Colonic mucosa (tissue), 4 donors: ENCODE results near the gene CLDN2. TPM values are rescaled to one million over a fixed set of nuclear protein-coding genes. Genes with fewer than 3 reads are reported as not detected.

Experiments
- DNase-seq: peaks from one replicate; pipeline ENCODE4 v3.0.0-alpha.2; 2020
- H3K27ac ChIP-seq: fragments of 200-600 bp; one replicate; pipeline ENCODE4 v1.8.0; 2021
- H3K27me3 ChIP-seq: fragments of 200-600 bp; one replicate; pipeline ENCODE4 v1.8.0; 2021
- H3K36me3 ChIP-seq: fragments of 200-600 bp; one replicate; pipeline ENCODE4 v1.8.0; 2021
- H3K4me1 ChIP-seq: fragments of 200-600 bp; one replicate; pipeline ENCODE4 v1.8.0; 2021; ENCODE audit warnings: mild to moderate bottlenecking
- H3K4me3 ChIP-seq: fragments of 200-600 bp; one replicate; pipeline ENCODE4 v1.8.0; 2021
- H3K9ac ChIP-seq, 2 donors: one replicate each; pipeline ENCODE4 v1.7.0; 2013; ENCODE audit warnings: control low read depth in 2 of 2, low read depth in 2 of 2, low read length in 2 of 2
- H3K9me3 ChIP-seq: fragments of 200-600 bp; one replicate; pipeline ENCODE4 v1.8.0; 2021
- CTCF ChIP-seq: fragments of 200-600 bp; IDR thresholded peaks from one replicate; pipeline ENCODE4 v1.8.0; 2022; ENCODE audit warnings: antibody characterized with exemption, mild to moderate bottlenecking
- intact Hi-C: fragments of 100-400 bp; cut with DNase I; formaldehyde crosslinking; loops from one replicate; pipeline ENCODE4 v1.14.1; 2022
- total RNA-seq, 2 donors: library from RNA; stranded (reverse); fragmentation: NEBNext Ultra II Directional in 1 of 2; extraction: Animal tissue kit (Norgen Biotek cat#: 25700) in 1 of 2; gene quantifications; one replicate each; pipeline ENCODE4 v1.2.1, GENCODE V29; 2021
- donor health status: healthy.
- donor health status: DM: no; HTN: no; CAD: no.
- donor health status: DM: no; HTN: no; CAD: no.

CLDN2 gene
- total RNA-seq, 2 donors from 2014 or later = 0.58 to 1.9 TPM

DNA sequence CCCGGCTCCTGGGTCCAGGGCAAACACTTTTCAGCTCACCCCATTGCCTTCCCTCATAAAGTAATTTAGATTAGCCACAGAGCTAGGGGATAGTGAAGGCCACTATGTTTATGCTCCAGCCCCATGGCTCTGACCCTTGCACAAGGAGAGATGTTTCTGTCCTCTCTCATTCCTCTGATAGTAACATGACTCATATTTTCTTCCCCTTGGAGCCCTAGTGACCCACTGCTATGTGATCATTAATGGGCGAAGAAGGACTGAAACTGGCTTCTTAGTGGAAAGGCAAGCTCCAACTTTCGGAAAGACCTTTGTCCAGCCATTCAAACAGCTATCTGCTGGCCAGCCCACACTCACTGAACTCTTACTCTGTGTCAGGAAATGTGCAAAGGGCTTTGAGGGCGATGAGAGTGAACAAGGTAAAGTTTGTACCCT is 12.3 kb downstream of the CLDN2 start:
- H3K4me1 ChIP-seq = peaks cover 3% of the 10 kb centered on the region
- no peaks in the 10 kb centered on the region for H3K9me3 ChIP-seq
- no peak overlapping the region for H3K27ac ChIP-seq
- H3K4me3 ChIP-seq = no peak overlapping the region
- H3K27me3 ChIP-seq = no peaks in the 10 kb centered on the region
- intact Hi-C loops = no loop called here
- no peak for DNase-seq
- H3K36me3 ChIP-seq = no peaks in the 10 kb centered on the region
- no peak for TF ChIP-seq CTCF
- H3K9ac ChIP-seq = no peak overlapping the region

DNA sequence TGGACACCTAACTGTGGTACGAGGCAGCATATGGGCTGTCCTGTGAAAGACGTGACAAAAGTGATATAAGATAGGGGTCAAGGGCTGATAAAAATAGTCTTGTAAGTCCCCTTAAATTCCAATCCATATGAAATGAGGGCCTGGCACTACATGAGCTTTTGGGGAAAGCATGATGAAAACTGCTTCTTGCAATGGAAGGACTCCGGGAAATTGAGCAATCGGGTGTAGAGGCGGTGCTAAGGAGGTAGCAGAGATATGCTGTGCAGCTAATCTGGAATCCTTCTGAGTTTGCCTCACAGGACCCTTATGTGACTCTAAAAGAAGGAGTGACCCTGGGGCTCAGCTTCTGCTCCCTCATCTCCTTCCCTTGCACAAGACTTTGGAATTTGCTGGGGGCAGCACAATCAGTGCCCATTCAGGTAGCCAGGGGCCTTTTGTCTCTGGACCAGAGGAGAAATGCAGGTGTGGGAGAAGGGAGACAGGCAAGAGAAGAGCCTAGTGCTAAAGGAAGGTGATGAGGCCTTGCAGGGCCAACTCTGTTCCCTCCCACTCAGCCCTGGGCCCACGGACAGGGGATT is 12.8 kb downstream of the CLDN2 start:
- Histone ChIP-seq H3K9ac (no peak overlapping the region), H3K4me1 (peaks cover 3% of the 10 kb centered on the region), H3K36me3 (no peaks in the 10 kb centered on the region), H3K27me3 (no peaks in the 10 kb centered on the region), H3K4me3 (no peak overlapping the region), H3K9me3 (no peaks in the 10 kb centered on the region), H3K27ac (no peak overlapping the region)
- intact Hi-C loops = no loop called here
- no peak for TF ChIP-seq CTCF
- no peak for DNase-seq

GRCh38 chrX:106933538-106933961 is 13.3 kb downstream of the CLDN2 start:
- Histone ChIP-seq H3K36me3 (no peaks in the 10 kb centered on the region), H3K4me1 (peaks cover 3% of the 10 kb centered on the region), H3K27ac (no peak overlapping the region), H3K9me3 (no peaks in the 10 kb centered on the region), H3K27me3 (no peaks in the 10 kb centered on the region), H3K4me3 (no peak overlapping the region), H3K9ac (no peak overlapping the region)
- no peak for TF ChIP-seq CTCF
- DNase-seq = peak; percentile 25
- intact Hi-C loops = no loop called here

- H3K9me3 ChIP-seq = no peaks in the 10 kb centered on the region
- H3K27ac ChIP-seq = no peak overlapping the region
- no peak overlapping the region for H3K4me3 ChIP-seq
- H3K4me1 ChIP-seq = peaks cover 3% of the 10 kb centered on the region
- H3K9ac ChIP-seq = no peak overlapping the region
- TF ChIP-seq CTCF = no peak
- no peak for DNase-seq
- no peaks in the 10 kb centered on the region for H3K36me3 ChIP-seq
- no peaks in the 10 kb centered on the region for H3K27me3 ChIP-seq
- intact Hi-C loops = no loop called here
These were observed 15.0 kb downstream of the CLDN2 start for GRCh38 chrX:106935175-106935574.

GRCh38 chrX:106936246-106936645 is 16.0 kb downstream of the CLDN2 start:
- Histone ChIP-seq H3K4me1 (peaks cover 3% of the 10 kb centered on the region), H3K9ac (no peak overlapping the region), H3K36me3 (no peaks in the 10 kb centered on the region), H3K27ac (no peak overlapping the region), H3K27me3 (no peaks in the 10 kb centered on the region), H3K4me3 (no peak overlapping the region), H3K9me3 (no peaks in the 10 kb centered on the region)
- no peak for TF ChIP-seq CTCF
- intact Hi-C loops = no loop called here
- DNase-seq = no peak
